K562 (cell line): Measurements from ENCODE around the gene MTO1. TPM values are rescaled to one million over a fixed set of nuclear protein-coding genes. Genes with fewer than 3 reads are reported as not detected.

Experiments
- BRD9 ChIP-seq: fragments of 450-650 bp; IDR thresholded peaks from 2 replicates; pipeline ENCODE4 v1.6.1; 2018; ENCODE audit warnings: low read depth; ENCODE audit not compliant: partially characterized antibody
- COPS2 ChIP-seq: fragments of 450-650 bp; conservative IDR thresholded peaks from 2 replicates; pipeline ENCODE4 v1.6.1; 2016; ENCODE audit warnings: mild to moderate bottlenecking, moderate library complexity
- GTF2A2 ChIP-seq: IDR thresholded peaks from 2 replicates; pipeline ENCODE4 v1.6.1; 2016; ENCODE audit warnings: mild to moderate bottlenecking, missing genetic modification characterization, missing compliant biosample characterization
- HNRNPL ChIP-seq: fragments of 200-400 bp; formaldehyde crosslinking; IDR thresholded peaks from 2 replicates; pipeline ENCODE4 v1.6.1; 2017; ENCODE audit warnings: low read depth, mild to moderate bottlenecking, low read length
- MAFF ChIP-seq: IDR thresholded peaks from 2 replicates; pipeline ENCODE4 v1.6.1; 2012; ENCODE audit warnings: low read length, improper control_type of control experiment
- MYNN ChIP-seq, 2 experiments: sonication (generic); formaldehyde crosslinking in 1 of 2; IDR thresholded peaks; 2 replicates each; pipeline versions ENCODE4 v1.5.0 to v1.6.1; 2016 to 2020; ENCODE audit warnings: antibody characterized with exemption in 1 of 2, missing genetic modification reagents in 1 of 2
- POLR2AphosphoS2 ChIP-seq: IDR thresholded peaks from 2 replicates; pipeline ENCODE4 v1.6.1; 2012; ENCODE audit warnings: low read length, improper control_type of control experiment
- POLR2H ChIP-seq: IDR thresholded peaks from 2 replicates; pipeline ENCODE4 v1.6.1; 2016; ENCODE audit warnings: missing genetic modification characterization, low read depth, mild to moderate bottlenecking, control low read depth, missing compliant biosample characterization, moderate library complexity
- STAG1 ChIP-seq: sonication (generic); formaldehyde crosslinking; IDR thresholded peaks from 2 replicates; pipeline ENCODE4 v1.5.0; 2020; ENCODE audit warnings: missing genetic modification reagents, borderline replicate concordance
- TAF1 ChIP-seq: IDR thresholded peaks from 2 replicates; pipeline ENCODE4 v1.6.1; 2011; ENCODE audit warnings: mild to moderate bottlenecking, low read length, moderate library complexity; ENCODE audit not compliant: insufficient read depth, control insufficient read depth, severe bottlenecking; ENCODE audit errors: extremely low read depth
- TAF15 ChIP-seq: fragments of 200-400 bp; formaldehyde crosslinking; IDR thresholded peaks from 2 replicates; pipeline ENCODE4 v1.6.1; 2017; ENCODE audit warnings: mild to moderate bottlenecking, low read depth, low read length, moderate library complexity
- TFE3 ChIP-seq: fragments of 450-650 bp; formaldehyde crosslinking; IDR thresholded peaks from 2 replicates; pipeline ENCODE4 v1.4.0; 2020; ENCODE audit warnings: mild to moderate bottlenecking, mixed read lengths
- TGIF2 ChIP-seq: sonication (generic); formaldehyde crosslinking; IDR thresholded peaks from 2 replicates; pipeline ENCODE4 v1.8.1; 2022; ENCODE audit warnings: mild to moderate bottlenecking, missing genetic modification reagents, moderate library complexity
- THAP12 ChIP-seq: fragments of 250-450 bp; sonication (Bioruptor Pico); IDR thresholded peaks from 2 replicates; pipeline ENCODE4 v1.9.0; 2021; ENCODE audit warnings: mild to moderate bottlenecking, inconsistent platforms
- ZBTB1 ChIP-seq: sonication (generic); formaldehyde crosslinking; IDR thresholded peaks from 2 replicates; pipeline ENCODE4 v1.8.1; 2023; ENCODE audit warnings: missing genetic modification reagents, low read depth, mild to moderate bottlenecking, borderline replicate concordance
- ZNF436 ChIP-seq: fragments of 250-450, 450-650 bp; sonication (Bioruptor Pico); formaldehyde crosslinking; IDR thresholded peaks from 2 replicates; pipeline ENCODE4 v1.7.0; 2020; ENCODE audit warnings: mild to moderate bottlenecking
- polyA plus RNA-seq, 8 experiments: library from polyadenylated mRNA; depleted of rRNA in 4 of 8; stranded (reverse) in 5 of 8; unstranded in 3 of 8; fragments of >200 nt; fragmentation: Nextera tagmentation in 2 of 8; fragmentation: Illumina TruSeq in 1 of 8; extraction: Ambion mirVana in 2 of 8; extraction: Trizol in 1 of 8; gene quantifications; 2 replicates each; pipeline versions ENCODE4 v1.2.1 to v1.2.3, GENCODE V29; 2011 to 2014; ENCODE audit warnings: inconsistent platforms in 1 of 8, missing spikeins in 1 of 8
- total RNA-seq, 7 experiments: library from RNA; depleted of rRNA in 6 of 7; stranded (reverse); fragments of >200 nt in 6 of 7; fragmentation: Illumina TruSeq in 2 of 7; extraction: Trizol in 2 of 7; gene quantifications; 2 replicates each; pipeline versions ENCODE4 v1.2.1 to v1.2.3, GENCODE V29; 2011 to 2021; ENCODE audit warnings: low replicate concordance in 1 of 7
- TF ChIP-seq, protein P1 (sequence below): fragments of 450-650 bp; formaldehyde crosslinking; IDR thresholded peaks from 2 replicates; pipeline ENCODE4 v1.4.0; 2022; ENCODE audit warnings: mild to moderate bottlenecking, moderate library complexity
- TF ChIP-seq, protein P2 (sequence below): sonication (generic); formaldehyde crosslinking; IDR thresholded peaks from 2 replicates; pipeline ENCODE4 v1.8.0; 2023; ENCODE audit warnings: mild to moderate bottlenecking, missing genetic modification reagents

MTO1 gene
- total and polyA plus RNA-seq, 9 of the 15 experiments (the other 6 are each of a cell fraction or from before 2014, with no cell fraction given) = 33.4 to 62.3 (median 50.6) TPM

DNA sequence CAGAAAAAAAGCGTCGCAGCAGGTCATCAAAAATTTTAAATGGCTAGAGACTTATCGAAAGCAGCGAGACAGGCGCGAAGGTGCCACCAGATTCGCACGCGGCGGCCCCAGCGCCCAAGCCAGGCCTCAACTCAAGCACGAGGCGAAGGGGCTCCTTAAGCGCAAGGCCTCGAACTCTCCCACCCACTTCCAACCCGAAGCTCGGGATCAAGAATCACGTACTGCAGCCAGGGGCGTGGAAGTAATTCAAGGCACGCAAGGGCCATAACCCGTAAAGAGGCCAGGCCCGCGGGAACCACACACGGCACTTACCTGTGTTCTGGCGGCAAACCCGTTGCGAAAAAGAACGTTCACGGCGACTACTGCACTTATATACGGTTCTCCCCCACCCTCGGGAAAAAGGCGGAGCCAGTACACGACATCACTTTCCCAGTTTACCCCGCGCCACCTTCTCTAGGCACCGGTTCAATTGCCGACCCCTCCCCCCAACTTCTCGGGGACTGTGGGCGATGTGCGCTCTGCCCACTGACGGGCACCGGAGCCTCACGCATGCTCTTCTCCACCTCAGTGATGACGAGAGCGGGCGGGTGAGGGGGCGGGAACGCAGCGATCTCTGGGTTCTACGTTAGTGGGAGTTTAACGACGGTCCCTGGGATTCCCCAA, 59.3 kb downstream of the MTO1 start, which contains the start of gene EEF1A1 (continued):
- TF ChIP-seq POLR2AphosphoS2 (peak; percentile 92; the same call in 1 of the 2 replicates), POLR2H (peak; percentile 99), MYNN (IDR thresholded peaks at IDR 0.05) (peak; percentile 97), MYNN (CRISPR knock-in tag; IDR thresholded peaks at IDR 0.05) (no peak), BRD9 (no peak), TAF1 (peak; percentile 100), HNRNPL (peak; percentile 97), ZNF436 (CRISPR knock-in tag) (peak; percentile 80; the same call in 1 of the 2 replicates), TAF15 (0 out of 2 replicates have a peak, but pooled peaks have one; percentile 21), COPS2 (no peak), STAG1 (no peak), TGIF2 (CRISPR knock-in tag) (peak; percentile 88; the same call in 1 of the 2 replicates), THAP12 (CRISPR knock-in tag) (peak; percentile 91; the same call in 1 of the 2 replicates), ZBTB1 (CRISPR knock-in tag) (peak; percentile 35; the same call in 1 of the 2 replicates), GTF2A2 (peak; percentile 97), MAFF (0 out of 2 replicates have a peak, but pooled peaks have one; percentile 14), TFE3 (CRISPR knock-in tag) (no peak)
- TF ChIP-seq, protein P1, sequence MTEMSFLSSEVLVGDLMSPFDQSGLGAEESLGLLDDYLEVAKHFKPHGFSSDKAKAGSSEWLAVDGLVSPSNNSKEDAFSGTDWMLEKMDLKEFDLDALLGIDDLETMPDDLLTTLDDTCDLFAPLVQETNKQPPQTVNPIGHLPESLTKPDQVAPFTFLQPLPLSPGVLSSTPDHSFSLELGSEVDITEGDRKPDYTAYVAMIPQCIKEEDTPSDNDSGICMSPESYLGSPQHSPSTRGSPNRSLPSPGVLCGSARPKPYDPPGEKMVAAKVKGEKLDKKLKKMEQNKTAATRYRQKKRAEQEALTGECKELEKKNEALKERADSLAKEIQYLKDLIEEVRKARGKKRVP (CRISPR knock-in tag) = no peak
- TF ChIP-seq, protein P2, sequence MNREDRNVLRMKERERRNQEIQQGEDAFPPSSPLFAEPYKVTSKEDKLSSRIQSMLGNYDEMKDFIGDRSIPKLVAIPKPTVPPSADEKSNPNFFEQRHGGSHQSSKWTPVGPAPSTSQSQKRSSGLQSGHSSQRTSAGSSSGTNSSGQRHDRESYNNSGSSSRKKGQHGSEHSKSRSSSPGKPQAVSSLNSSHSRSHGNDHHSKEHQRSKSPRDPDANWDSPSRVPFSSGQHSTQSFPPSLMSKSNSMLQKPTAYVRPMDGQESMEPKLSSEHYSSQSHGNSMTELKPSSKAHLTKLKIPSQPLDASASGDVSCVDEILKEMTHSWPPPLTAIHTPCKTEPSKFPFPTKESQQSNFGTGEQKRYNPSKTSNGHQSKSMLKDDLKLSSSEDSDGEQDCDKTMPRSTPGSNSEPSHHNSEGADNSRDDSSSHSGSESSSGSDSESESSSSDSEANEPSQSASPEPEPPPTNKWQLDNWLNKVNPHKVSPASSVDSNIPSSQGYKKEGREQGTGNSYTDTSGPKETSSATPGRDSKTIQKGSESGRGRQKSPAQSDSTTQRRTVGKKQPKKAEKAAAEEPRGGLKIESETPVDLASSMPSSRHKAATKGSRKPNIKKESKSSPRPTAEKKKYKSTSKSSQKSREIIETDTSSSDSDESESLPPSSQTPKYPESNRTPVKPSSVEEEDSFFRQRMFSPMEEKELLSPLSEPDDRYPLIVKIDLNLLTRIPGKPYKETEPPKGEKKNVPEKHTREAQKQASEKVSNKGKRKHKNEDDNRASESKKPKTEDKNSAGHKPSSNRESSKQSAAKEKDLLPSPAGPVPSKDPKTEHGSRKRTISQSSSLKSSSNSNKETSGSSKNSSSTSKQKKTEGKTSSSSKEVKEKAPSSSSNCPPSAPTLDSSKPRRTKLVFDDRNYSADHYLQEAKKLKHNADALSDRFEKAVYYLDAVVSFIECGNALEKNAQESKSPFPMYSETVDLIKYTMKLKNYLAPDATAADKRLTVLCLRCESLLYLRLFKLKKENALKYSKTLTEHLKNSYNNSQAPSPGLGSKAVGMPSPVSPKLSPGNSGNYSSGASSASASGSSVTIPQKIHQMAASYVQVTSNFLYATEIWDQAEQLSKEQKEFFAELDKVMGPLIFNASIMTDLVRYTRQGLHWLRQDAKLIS (CRISPR knock-in tag) = peak; percentile 100
